Ovary (tissue), 9 donors: ENCODE measurements around the gene PEX1. TPM values are rescaled to one million over a fixed set of nuclear protein-coding genes. Genes with fewer than 3 reads are reported as not detected.
A peak's percentile ranks its signal among the peaks of the same experiment; 100 is the strongest.

ENCODE experiments used
- DNase-seq, 5 donors: peaks; one replicate each; pipeline ENCODE4 v3.0.0-alpha.2; 2019 to 2020
- H3K27ac ChIP-seq, 2 donors: fragments of 200-600 bp; one replicate each; pipeline versions ENCODE4 v1.5.1 to v1.8.0; 2019 to 2022
- H3K27me3 ChIP-seq: fragments of 200-600 bp; one replicate; pipeline ENCODE4 v1.8.0; 2022
- H3K36me3 ChIP-seq: fragments of 200-600 bp; sonication (generic); one replicate; pipeline ENCODE4 v1.5.1; 2019
- H3K4me1 ChIP-seq: one replicate; pipeline ENCODE4 v1.8.1; 2013; ENCODE audit warnings: mild to moderate bottlenecking, moderate library complexity; ENCODE audit not compliant: insufficient read depth
- H3K4me3 ChIP-seq: fragments of 200-600 bp; sonication (generic); one replicate; pipeline ENCODE4 v1.5.1; 2017
- H3K9me3 ChIP-seq, 2 donors: fragments of 200-600 bp in 1 of 2; sonication (generic) in 1 of 2; one replicate each; pipeline versions ENCODE4 v1.5.1 to v1.8.1; 2013 to 2019; ENCODE audit warnings: mild to moderate bottlenecking in 1 of 2, moderate library complexity in 1 of 2
- CTCF ChIP-seq, 3 donors: fragments of 450-650 bp in 2 of 3; fragments of 200-600 bp in 1 of 3; IDR thresholded peaks; one replicate each; pipeline versions ENCODE4 v1.5.1 to v1.8.0; 2016 to 2022; ENCODE audit warnings: antibody characterized with exemption in 3 of 3, mild to moderate bottlenecking in 1 of 3
- EP300 ChIP-seq: sonication (generic); formaldehyde crosslinking; IDR thresholded peaks from one replicate; pipeline ENCODE4 v1.6.1; 2017; ENCODE audit warnings: antibody characterized with exemption
- POLR2A ChIP-seq: fragments of 450-650 bp; IDR thresholded peaks from one replicate; pipeline ENCODE4 v1.6.1; 2017; ENCODE audit warnings: antibody characterized with exemption, mild to moderate bottlenecking, moderate library complexity
- WGBS, 3 donors: extraction: QIAGEN DNeasy Blood & Tissue Kit in 1 of 3; methylation state at CpG; one replicate each; pipeline versions ENCODE4 v1.1.5 to v1.1.7; 2013 to 2017; 5-methylcytosine and 5-hydroxymethylcytosine counted together
- intact Hi-C, 4 donors: fragments of 100-400 bp; cut with DNase I; formaldehyde crosslinking; loops; one replicate each; pipeline versions ENCODE4 v1.11.0 to v1.15.1; 2022 to 2023
- polyA plus RNA-seq, 2 donors: library from polyadenylated mRNA; stranded (reverse); fragments of 200-250 nt in 1 of 2; fragments of 350-450 nt in 1 of 2; fragmentation: Illumina TruSeq in 1 of 2; extraction: RNeasy Lipid Tissue Mini Kit (QIAGEN cat#74804) in 1 of 2; gene quantifications; one replicate each; pipeline ENCODE4 v1.2.3, GENCODE V29; 2013 to 2014
- total RNA-seq, 7 donors: library from RNA; depleted of rRNA in 2 of 7; stranded (reverse); fragments of >200 nt in 2 of 7; fragmentation: NEBNext Ultra II Directional in 3 of 7; extraction: Animal tissue kit (Norgen Biotek cat#: 25700) in 3 of 7; gene quantifications; one replicate each; pipeline versions ENCODE4 v1.1.0 to v1.2.4, GENCODE V29; 2016 to 2023
- donor health status: DM: no; HTN: no; CAD: no; lungs with moderate emphysema.
- donor health status: DM: no; HTN: no; CAD: no.
- donor health status: Bipolar disorder and iron deficiency.
- donor health status: DM: yes; HTN: yes; CAD: no.
- donor health status: DM: no; HTN: no; CAD: no.
- donor health status: DM: yes; HTN: yes; CAD: no.

The PEX1 gene
- total and polyA plus RNA-seq, 9 donors: 11.9 to 21.4 (median 18.0) TPM

- no peak overlapping the region for H3K4me3 ChIP-seq
- no peaks in the 10 kb centered on the region for H3K9me3 ChIP-seq
- 80 to 86% (median 84%) methylated on average over 9 of the region's 9 CpGs for WGBS, 3 donors
- no peaks in the 10 kb centered on the region for H3K36me3 ChIP-seq
- DNase-seq: no peak
- H3K27ac ChIP-seq: no peak overlapping the region
- no peak for TF ChIP-seq POLR2A
- no peak for TF ChIP-seq CTCF (IDR thresholded peaks at IDR 0.05)
- TF ChIP-seq EP300: no peak
- intact Hi-C loops: no loop called here
- no peaks in the 10 kb centered on the region for H3K27me3 ChIP-seq
- H3K4me1 ChIP-seq: no peaks in the 10 kb centered on the region
Measured at GRCh38 chr7:92534572-92534971, 6.3 kb upstream of the PEX1 start.

- TF ChIP-seq EP300 (no peak), CTCF (IDR thresholded peaks at IDR 0.05) (no peak), POLR2A (no peak)
- no peaks in the 10 kb centered on the region for H3K9me3 ChIP-seq
- H3K27me3 ChIP-seq: no peaks in the 10 kb centered on the region
- peak overlapping the region; percentile 65 to 81 for H3K27ac ChIP-seq
- H3K4me3 ChIP-seq: peak overlapping the region; percentile 99
- H3K36me3 ChIP-seq: no peaks in the 10 kb centered on the region
- DNase-seq: no peak
- H3K4me1 ChIP-seq: no peaks in the 10 kb centered on the region
- 0% methylated on average over 13 of the region's 13 CpGs for WGBS, 3 donors
- intact Hi-C loops: no loop called here
Measured at GRCh38 chr7:92528958-92529264, 591 bp upstream of the PEX1 start.

GRCh38 chr7:92527300-92528187, 776 bp downstream of the PEX1 start:
- 0 to 1% (median 1%) methylated on average over 31 of the region's 31 CpGs for WGBS, 3 donors
- Histone ChIP-seq H3K36me3 (no peaks in the 10 kb centered on the region), H3K27ac (peak overlapping the region; percentile 43 to 63), H3K4me3 (peak overlapping the region; percentile 99), H3K27me3 (no peaks in the 10 kb centered on the region), H3K9me3 (no peaks in the 10 kb centered on the region), H3K4me1 (no peaks in the 10 kb centered on the region)
- TF ChIP-seq CTCF (IDR thresholded peaks at IDR 0.05) (no peak), EP300 (no peak), POLR2A (no peak)
- intact Hi-C loops: no loop called here
- DNase-seq: peak in 4 of 5 donors; percentile 33 to 56 (median 42)

DNA sequence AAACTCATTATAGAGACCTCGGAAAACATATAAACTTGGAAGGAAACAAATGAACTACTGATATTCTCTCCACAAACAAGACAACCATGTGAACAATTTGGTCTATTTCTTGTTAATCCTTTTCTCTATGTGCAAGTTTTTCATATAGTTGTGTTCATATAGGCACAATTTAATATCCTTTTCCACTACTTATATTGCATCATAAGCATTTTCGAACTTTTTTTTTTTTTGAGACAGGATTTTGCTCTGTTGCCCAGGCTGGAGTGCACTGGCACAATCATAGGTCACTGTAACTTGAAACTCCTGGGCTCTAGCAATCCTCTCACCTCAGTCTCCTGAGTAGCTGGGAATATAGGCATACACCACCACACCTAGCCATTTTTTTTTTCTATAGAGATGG, 5.2 kb downstream of the PEX1 start:
- TF ChIP-seq EP300: no peak
- TF ChIP-seq POLR2A: no peak
- TF ChIP-seq CTCF (IDR thresholded peaks at IDR 0.05): no peak
- no peak overlapping the region for H3K27ac ChIP-seq
- H3K4me3 ChIP-seq: no peak overlapping the region
- intact Hi-C loops: no loop called here
- H3K27me3 ChIP-seq: no peaks in the 10 kb centered on the region
- H3K4me1 ChIP-seq: no peaks in the 10 kb centered on the region
- WGBS, 3 donors: 86 to 94% (median 89%) methylated on average over 2 of the region's 2 CpGs
- no peaks in the 10 kb centered on the region for H3K9me3 ChIP-seq
- DNase-seq: no peak
- no peaks in the 10 kb centered on the region for H3K36me3 ChIP-seq
